CD4-positive, alpha-beta T cell (primary cell): ENCODE data around the gene MCRIP2. TPM values are rescaled to one million over a fixed set of nuclear protein-coding genes. Genes with fewer than 3 reads are reported as not detected.

Experiments used
- ATAC-seq: fragments of 200-7000 bp; cut with Tn5 transposase; one replicate; pipeline ENCODE4 v1.10.0; 2022; ENCODE audit warnings: mild to moderate bottlenecking; ENCODE audit not compliant: poor library complexity
- CTCF ChIA-PET: fragments of 350-600 bp; sonication (Branson Sonifier 250); formaldehyde crosslinking; loops from one replicate; lab custom pipeline; 2021; ENCODE audit warnings: antibody characterized with exemption, inconsistent platforms; lab: Charles Lee
- POLR2A ChIA-PET: fragments of 350-600 bp; sonication (Branson Sonifier 250); formaldehyde crosslinking; loops from one replicate; lab custom pipeline; 2021; ENCODE audit warnings: antibody characterized with exemption, inconsistent platforms; lab: Charles Lee
- DNase-seq, 14 experiments: peaks; one replicate each; pipeline ENCODE4 v3.0.0-alpha.2; 2013 to 2020; ENCODE audit warnings: mixed read lengths in 2 of 14
- H3K27ac ChIP-seq, 2 donors: one replicate each; pipeline versions ENCODE4 v1.5.1 to v1.7.0; 2013; ENCODE audit warnings: low read length in 2 of 2, low read depth in 1 of 2, mild to moderate bottlenecking in 1 of 2
- H3K27me3 ChIP-seq, 2 experiments: 1 replicate in 1 of 2; 2 replicates in 1 of 2; pipeline versions ENCODE4 v1.6.1 to v1.7.0; 2013; ENCODE audit warnings: low read length in 2 of 2, control low read depth in 1 of 2, mild to moderate bottlenecking in 1 of 2, moderate library complexity in 1 of 2; ENCODE audit not compliant: insufficient read depth in 2 of 2, control insufficient read depth in 1 of 2
- H3K36me3 ChIP-seq: one replicate; pipeline ENCODE4 v1.6.1; 2013; ENCODE audit warnings: low read length, control low read depth; ENCODE audit not compliant: insufficient read depth
- H3K4me1 ChIP-seq: one replicate; pipeline ENCODE4 v1.6.1; 2013; ENCODE audit warnings: low read length, control low read depth; ENCODE audit not compliant: insufficient read depth
- H3K4me3 ChIP-seq: one replicate; pipeline ENCODE4 v1.5.1; 2013; ENCODE audit warnings: mild to moderate bottlenecking, low read length, moderate library complexity
- H3K9me3 ChIP-seq, 2 experiments: 1 replicate in 1 of 2; 2 replicates in 1 of 2; pipeline versions ENCODE4 v1.6.1 to v1.7.0; 2013; ENCODE audit warnings: low read length in 2 of 2, mild to moderate bottlenecking in 2 of 2, control low read depth in 1 of 2, moderate library complexity in 1 of 2; ENCODE audit not compliant: control insufficient read depth in 1 of 2, insufficient read depth in 1 of 2
- H3K27ac Mint-ChIP-seq: one replicate; pipeline ENCODE4 v1.8.0; 2020; ENCODE audit warnings: mixed read lengths
- H3K27me3 Mint-ChIP-seq: one replicate; pipeline ENCODE4 v1.8.0; 2021; ENCODE audit warnings: mixed read lengths
- H3K36me3 Mint-ChIP-seq: one replicate; pipeline ENCODE4 v1.8.0; 2021; ENCODE audit warnings: low read depth, mixed read lengths
- H3K4me1 Mint-ChIP-seq: one replicate; pipeline ENCODE4 v1.8.0; 2021; ENCODE audit warnings: low read depth, mixed read lengths
- H3K4me3 Mint-ChIP-seq: one replicate; pipeline ENCODE4 v1.8.0; 2020; ENCODE audit warnings: mild to moderate bottlenecking, mixed read lengths
- H3K9me3 Mint-ChIP-seq: one replicate; pipeline ENCODE4 v1.8.0; 2020; ENCODE audit warnings: mixed read lengths
- CTCF ChIP-seq: fragments of 200-600 bp; IDR thresholded peaks from one replicate; pipeline ENCODE4 v1.8.0; 2022; ENCODE audit warnings: antibody characterized with exemption, mild to moderate bottlenecking
- intact Hi-C, 2 experiments: fragments of 100-400 bp; cut with DNase I in 1 of 2; cut with micrococcal nuclease in 1 of 2; formaldehyde crosslinking; loops; one replicate each; pipeline versions ENCODE4 v1.15.1 to v1.9.0; 2023 to 2025; cut with DNase I, micrococcal nuclease
- total RNA-seq, 174 experiments: library from RNA in 2 of 174; stranded (reverse) in 2 of 174; gene quantifications; one replicate each; pipeline ENCODE4 v1.2.3 and lab custom pipeline; 2021 to 2026

Gene MCRIP2
- total RNA-seq, 2 experiments from 2014 or later, result 11.4 to 14.6 TPM

- Histone ChIP-seq H3K9me3 (no peaks in the 10 kb centered on the region), H3K4me3 (peak overlapping the region; percentile 43), H3K4me1 (peaks cover 66% of the 10 kb centered on the region), H3K27me3 (no peaks in the 10 kb centered on the region), H3K27ac (peak overlapping the region; percentile 41 to 57), H3K36me3 (peaks cover 29% of the 10 kb centered on the region)
- Mint-ChIP-seq H3K27me3 (no peaks in the 10 kb centered on the region), H3K36me3 (peaks cover 19% of the 10 kb centered on the region), H3K4me3 (peak overlapping the region; percentile 83), H3K27ac (peak overlapping the region; percentile 33), H3K9me3 (no peaks in the 10 kb centered on the region), H3K4me1 (peaks cover 15% of the 10 kb centered on the region)
- ATAC-seq, result no peak
- DNase-seq, result peak in 1 of 14 experiments; percentile 54
- intact Hi-C loops, result loop anchor here in 1 of 2 experiments (1.0 kb wide), 1 partner anchor 47 kb away; the partner anchor contains the start of gene METTL26
- ChIA-PET CTCF (no interaction called here), POLR2A (interaction anchor here (0.9 to 1.9 kb wide), 6 partner anchors 8 to 296 kb away, joined by 3 to 12 read pairs (median 5); partner anchors contain the start of genes RHBDL1 and RHOT2)
- TF ChIP-seq CTCF, result no peak
Observed at GRCh38 chr16:683396-684070, 41.9 kb downstream of the MCRIP2 start.

GRCh38 chr16:684071-684794 lies 42.6 kb downstream of the MCRIP2 start, which contains the start of gene JMJD8:
JMJD8 (minus strand) TSS chr16:684334; CDS start chr16:684319, 15 bp downstream.
- Mint-ChIP-seq H3K36me3 (peaks cover 19% of the 10 kb centered on the region), H3K4me3 (peak within 1 kb of the TSS; percentile 83), H3K9me3 (no peaks in the 10 kb centered on the region), H3K27me3 (no peaks in the 10 kb centered on the region), H3K4me1 (peaks cover 9% of the 10 kb centered on the region), H3K27ac (peak within 1 kb of the TSS; percentile 42)
- no peak for TF ChIP-seq CTCF
- Histone ChIP-seq H3K9me3 (no peaks in the 10 kb centered on the region), H3K4me3 (peak within 1 kb of the TSS; percentile 63), H3K27me3 (no peaks in the 10 kb centered on the region), H3K4me1 (peaks cover 69% of the 10 kb centered on the region), H3K27ac (peak within 1 kb of the TSS; percentile 62 to 70), H3K36me3 (peaks cover 29% of the 10 kb centered on the region)
- DNase-seq, result peak; percentile 90 to 99 (median 96)
- ATAC-seq, result peak; percentile 59
- intact Hi-C loops, result loop anchor here in 1 of 2 experiments (1.0 kb wide), 1 partner anchor 48 kb away; the partner anchor contains the start of gene METTL26
- ChIA-PET POLR2A (interaction anchor here (0.9 to 1.9 kb wide), 6 partner anchors 9 to 295 kb away, joined by 3 to 12 read pairs (median 5); partner anchors contain the start of genes RHBDL1 and RHOT2), CTCF (no interaction called here)

GRCh38 chr16:684961-685696 lies 43.5 kb downstream of the MCRIP2 start:
- H3K9me3 Mint-ChIP-seq, result no peaks in the 10 kb centered on the region
- no peak for TF ChIP-seq CTCF
- peaks cover 21% of the 10 kb centered on the region for H3K36me3 Mint-ChIP-seq
- intact Hi-C loops, result loop anchor here in 1 of 2 experiments (1.0 kb wide), 1 partner anchor 49 kb away; the partner anchor contains the start of gene METTL26
- ChIA-PET CTCF (no interaction called here), POLR2A (interaction anchor here (1.8 to 1.9 kb wide), 2 partner anchors 10 to 17 kb away, joined by 7 to 12 read pairs; partner anchors contain the start of gene RHOT2)
- no peak overlapping the region for H3K27ac ChIP-seq
- peaks cover 70% of the 10 kb centered on the region for H3K4me1 ChIP-seq
- H3K36me3 ChIP-seq, result peaks cover 29% of the 10 kb centered on the region
- H3K4me3 Mint-ChIP-seq, result no peak overlapping the region
- DNase-seq (peak in 1 of 14 experiments; percentile 60), ATAC-seq (no peak)
- no peaks in the 10 kb centered on the region for H3K9me3 ChIP-seq
- no peaks in the 10 kb centered on the region for H3K27me3 ChIP-seq
- peaks cover 13% of the 10 kb centered on the region for H3K4me1 Mint-ChIP-seq
- no peak overlapping the region for H3K4me3 ChIP-seq
- H3K27me3 Mint-ChIP-seq, result no peaks in the 10 kb centered on the region
- no peak overlapping the region for H3K27ac Mint-ChIP-seq
